ENCODE results near the gene PER2.

DNA sequence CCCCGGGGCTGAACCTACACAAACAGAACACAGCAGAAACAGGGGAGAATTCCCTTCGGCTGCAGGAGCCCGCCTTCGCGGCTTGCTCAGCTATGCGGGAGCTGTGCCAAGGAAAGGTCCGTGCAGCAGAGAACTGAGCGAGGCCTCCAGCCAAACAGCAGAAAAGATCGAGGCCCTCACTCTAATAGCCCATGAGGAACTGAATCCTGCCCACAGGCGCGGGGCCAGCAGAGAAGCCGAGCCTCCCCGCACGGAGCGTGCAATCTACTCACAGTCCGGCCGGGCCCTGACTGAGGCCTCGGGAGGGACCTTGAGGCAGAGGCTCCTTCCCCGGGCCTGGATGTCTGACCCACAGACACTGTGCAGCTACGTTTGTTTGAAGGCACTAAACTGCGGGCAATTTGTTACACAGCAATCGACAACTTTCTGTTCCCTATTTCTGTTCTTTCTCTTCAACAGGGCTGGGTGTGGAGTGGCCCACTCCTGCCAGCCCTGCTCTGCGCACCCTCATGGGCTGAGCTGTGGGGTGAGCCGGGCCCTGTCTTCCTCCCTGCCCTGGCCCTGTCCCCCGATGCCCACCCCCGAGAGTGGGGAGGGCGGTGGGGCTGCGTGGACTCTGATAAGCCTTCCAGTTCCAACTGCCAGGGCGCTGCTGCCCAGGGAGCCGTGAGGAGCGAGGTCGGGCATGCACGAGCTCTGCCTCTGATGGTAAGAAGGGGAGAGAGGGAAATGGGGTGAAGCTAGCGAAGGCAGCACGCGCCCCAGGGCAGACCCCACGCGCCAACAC lies 62.3 kb downstream of the PER2 start:
- TF ChIP-seq SAFB2 (CRISPR knock-in tag; IDR thresholded peaks at IDR 0.05; ENCODE audit: borderline replicate concordance, low read depth) (no peak), EZH2 (conservative IDR thresholded peaks at IDR 0.05; ENCODE audit: low read depth, low read length) (no peak; the same call in 1 of the 2 replicates), RAD21 (CRISPR knock-in tag; IDR thresholded peaks at IDR 0.05) (no peak), KDM1A (CRISPR knock-in tag; IDR thresholded peaks at IDR 0.05) (no peak), MYC (CRISPR knock-in tag; IDR thresholded peaks at IDR 0.05; ENCODE audit: borderline replicate concordance) (no peak), NR2C2 (CRISPR knock-in tag; IDR thresholded peaks at IDR 0.05; ENCODE audit: borderline replicate concordance) (no peak), NR1H2 (CRISPR knock-in tag; IDR thresholded peaks at IDR 0.05; ENCODE audit: borderline replicate concordance, low read depth) (no peak), ZBTB21 (CRISPR knock-in tag; IDR thresholded peaks at IDR 0.05) (no peak)
- TF ChIP-seq, protein P1, sequence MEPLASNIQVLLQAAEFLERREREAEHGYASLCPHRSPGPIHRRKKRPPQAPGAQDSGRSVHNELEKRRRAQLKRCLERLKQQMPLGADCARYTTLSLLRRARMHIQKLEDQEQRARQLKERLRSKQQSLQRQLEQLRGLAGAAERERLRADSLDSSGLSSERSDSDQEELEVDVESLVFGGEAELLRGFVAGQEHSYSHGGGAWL (CRISPR knock-in tag; IDR thresholded peaks at IDR 0.05) = no peak
- TF ChIP-seq, protein P2, sequence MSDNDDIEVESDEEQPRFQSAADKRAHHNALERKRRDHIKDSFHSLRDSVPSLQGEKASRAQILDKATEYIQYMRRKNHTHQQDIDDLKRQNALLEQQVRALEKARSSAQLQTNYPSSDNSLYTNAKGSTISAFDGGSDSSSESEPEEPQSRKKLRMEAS (IDR thresholded peaks at IDR 0.05) = no peak
